Testis (tissue), 3 donors: ENCODE results near the gene AK9. TPM values are rescaled to one million over a fixed set of nuclear protein-coding genes. Genes with fewer than 3 reads are reported as not detected.

ENCODE experiments used
- DNase-seq: peaks from one replicate; pipeline ENCODE4 v3.0.0-alpha.2; 2019
- H3K27ac ChIP-seq, 2 donors: fragments of 200-600 bp; sonication (generic); one replicate each; pipeline ENCODE4 v1.5.1; 2019
- H3K27me3 ChIP-seq: fragments of 200-600 bp; sonication (generic); one replicate; pipeline ENCODE4 v1.5.1; 2019
- H3K36me3 ChIP-seq: fragments of 200-600 bp; sonication (generic); one replicate; pipeline ENCODE4 v1.5.1; 2017; ENCODE audit warnings: low read depth; ENCODE audit errors: missing control alignments
- H3K4me1 ChIP-seq: fragments of 200-600 bp; sonication (generic); one replicate; pipeline ENCODE4 v1.5.1; 2019
- H3K4me3 ChIP-seq, 2 donors: fragments of 200-600 bp; sonication (generic); one replicate each; pipeline ENCODE4 v1.5.1; 2017 to 2019
- H3K9me3 ChIP-seq: fragments of 200-600 bp; sonication (generic); one replicate; pipeline ENCODE4 v1.5.1; 2017
- CTCF ChIP-seq, 3 experiments: fragments of 450-650 bp in 2 of 3; fragments of 200-600 bp in 1 of 3; sonication (generic) in 1 of 3; IDR thresholded peaks; one replicate each; pipeline ENCODE4 v1.5.1; 2016 to 2019; ENCODE audit warnings: antibody characterized with exemption in 3 of 3, mild to moderate bottlenecking in 2 of 3, moderate library complexity in 1 of 3
- POLR2A ChIP-seq: fragments of 450-650 bp; IDR thresholded peaks from one replicate; pipeline ENCODE4 v1.6.1; 2017; ENCODE audit warnings: antibody characterized with exemption, mild to moderate bottlenecking, moderate library complexity
- WGBS, 2 donors: methylation state at CpG; one replicate each; pipeline ENCODE4 v1.1.5; 2018; 5-methylcytosine and 5-hydroxymethylcytosine counted together
- intact Hi-C: fragments of 100-400 bp; cut with DNase I; formaldehyde crosslinking; loops from one replicate; pipeline ENCODE4 v1.15.1; 2023; ENCODE audit warnings: low total_unique reads
- polyA plus RNA-seq: library from polyadenylated mRNA; stranded (reverse); fragments of 350-450 nt; fragmentation: Illumina TruSeq; extraction: RNeasy Lipid Tissue Mini Kit (QIAGEN cat#74804); gene quantifications from one replicate; pipeline ENCODE4 v1.2.3, GENCODE V29; 2014; ENCODE audit warnings: low read depth, low replicate concordance; ENCODE audit not compliant: insufficient read depth
- total RNA-seq, 2 donors: library from RNA; depleted of rRNA; stranded (reverse); fragments of >200 nt; gene quantifications; one replicate each; pipeline ENCODE4 v1.2.3, GENCODE V29; 2016

AK9 gene
- total and polyA plus RNA-seq, 3 donors from 2014 or later: 15.2 to 49.4 (median 33.6) TPM

- no peak for TF ChIP-seq POLR2A
- no peak for TF ChIP-seq CTCF (IDR thresholded peaks at IDR 0.05)
- no peak overlapping the region for H3K4me3 ChIP-seq
These were observed 12.8 kb downstream of the AK9 start for GRCh38 chr6:109678240-109678639.

GRCh38 chr6:109676724-109677123 lies 14.3 kb downstream of the AK9 start:
- TF ChIP-seq CTCF (IDR thresholded peaks at IDR 0.05) (no peak), POLR2A (no peak)
- no peaks in the 10 kb centered on the region for H3K36me3 ChIP-seq
- H3K27ac ChIP-seq: no peak overlapping the region
- H3K4me1 ChIP-seq: no peaks in the 10 kb centered on the region
- H3K27me3 ChIP-seq: no peaks in the 10 kb centered on the region
- 95 to 100% methylated on average over 1 of the region's 1 CpG for WGBS, 2 donors
- no peak overlapping the region for H3K4me3 ChIP-seq
- intact Hi-C loops: no loop called here
- no peaks in the 10 kb centered on the region for H3K9me3 ChIP-seq
- no peak for DNase-seq

More at GRCh38 chr6:109678240-109678639, 12.8 kb downstream of the AK9 start:
- DNase-seq: no peak
- H3K4me1 ChIP-seq: no peaks in the 10 kb centered on the region
- no peaks in the 10 kb centered on the region for H3K36me3 ChIP-seq
- no peaks in the 10 kb centered on the region for H3K9me3 ChIP-seq
- intact Hi-C loops: no loop called here
- no peak overlapping the region for H3K27ac ChIP-seq
- H3K27me3 ChIP-seq: no peaks in the 10 kb centered on the region
- 72 to 74% methylated on average over 4 of the region's 4 CpGs for WGBS, 2 donors

GRCh38 chr6:109672839-109673238 lies 18.2 kb downstream of the AK9 start:
- Histone ChIP-seq H3K9me3 (no peaks in the 10 kb centered on the region), H3K27ac (no peak overlapping the region), H3K36me3 (no peaks in the 10 kb centered on the region), H3K4me3 (no peak overlapping the region), H3K4me1 (no peaks in the 10 kb centered on the region), H3K27me3 (no peaks in the 10 kb centered on the region)
- intact Hi-C loops: no loop called here
- no peak for TF ChIP-seq POLR2A
- TF ChIP-seq CTCF (IDR thresholded peaks at IDR 0.05): no peak
- DNase-seq: no peak

GRCh38 chr6:109672175-109672574 lies 18.8 kb downstream of the AK9 start:
- 89 to 95% methylated on average over 1 of the region's 1 CpG for WGBS, 2 donors
- Histone ChIP-seq H3K36me3 (no peaks in the 10 kb centered on the region), H3K9me3 (no peaks in the 10 kb centered on the region), H3K27ac (no peak overlapping the region), H3K4me3 (no peak overlapping the region), H3K4me1 (no peaks in the 10 kb centered on the region), H3K27me3 (no peaks in the 10 kb centered on the region)
- TF ChIP-seq CTCF (IDR thresholded peaks at IDR 0.05) (no peak), POLR2A (no peak)
- DNase-seq: no peak
- intact Hi-C loops: no loop called here

GRCh38 chr6:109671733-109672132 lies 19.3 kb downstream of the AK9 start:
- H3K9me3 ChIP-seq: no peaks in the 10 kb centered on the region
- H3K4me1 ChIP-seq: no peaks in the 10 kb centered on the region
- intact Hi-C loops: no loop called here
- 66 to 70% methylated on average over 2 of the region's 2 CpGs for WGBS, 2 donors
- no peaks in the 10 kb centered on the region for H3K27me3 ChIP-seq
- TF ChIP-seq CTCF (IDR thresholded peaks at IDR 0.05) (no peak), POLR2A (no peak)
- no peaks in the 10 kb centered on the region for H3K36me3 ChIP-seq
- H3K27ac ChIP-seq: no peak overlapping the region
- no peak for DNase-seq
- no peak overlapping the region for H3K4me3 ChIP-seq
